Activated CD4-positive, CD25-positive, alpha-beta regulatory T cell treated with anti-CD3 and anti-CD28 coated beads, Interleukin-2, amount 50 U/mL, for 16 hours (primary cell): ENCODE measurements around the gene RNF126.

Experiments used
- DNase-seq: peaks from one replicate; pipeline ENCODE4 v3.0.0-alpha.2; 2020; ENCODE audit warnings: low read depth, low spot score

Gene RNF126

DNA sequence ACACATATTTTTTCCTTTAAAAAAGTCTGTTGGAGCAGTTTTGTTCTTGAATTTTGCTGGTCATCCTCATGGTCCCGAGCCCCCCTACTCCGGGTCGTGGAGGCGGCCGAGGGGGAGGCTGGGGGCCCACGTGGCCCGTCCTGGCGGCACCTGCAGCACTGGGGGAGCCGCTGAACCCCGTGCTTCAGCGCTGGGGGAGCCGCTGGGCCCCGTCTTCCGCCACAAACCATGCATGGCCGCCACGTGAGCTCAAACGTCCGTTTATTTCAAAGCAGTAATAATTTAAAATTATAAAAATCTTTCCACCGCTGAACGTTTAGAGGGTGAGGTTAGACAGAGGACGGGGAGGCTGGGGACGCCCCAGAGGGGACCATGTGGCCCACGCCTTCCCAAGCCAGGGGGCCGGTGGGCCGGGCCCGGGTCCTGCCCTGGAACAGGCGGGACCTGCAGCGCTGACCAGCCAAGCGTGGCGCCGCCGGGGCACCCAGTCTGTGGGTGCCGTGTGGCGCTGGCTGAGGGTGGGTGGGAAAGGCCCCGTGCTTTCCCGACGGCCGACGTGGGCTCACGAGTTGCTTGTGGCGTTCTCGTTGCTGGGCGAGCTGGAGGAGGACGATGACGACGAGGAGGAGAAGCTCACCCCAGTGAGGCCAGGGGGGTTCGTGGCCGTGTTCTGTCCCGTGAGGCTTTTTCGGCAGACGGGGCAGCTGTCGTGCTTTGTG, 15.3 kb downstream of the RNF126 start:
- DNase-seq, result no peak

DNA sequence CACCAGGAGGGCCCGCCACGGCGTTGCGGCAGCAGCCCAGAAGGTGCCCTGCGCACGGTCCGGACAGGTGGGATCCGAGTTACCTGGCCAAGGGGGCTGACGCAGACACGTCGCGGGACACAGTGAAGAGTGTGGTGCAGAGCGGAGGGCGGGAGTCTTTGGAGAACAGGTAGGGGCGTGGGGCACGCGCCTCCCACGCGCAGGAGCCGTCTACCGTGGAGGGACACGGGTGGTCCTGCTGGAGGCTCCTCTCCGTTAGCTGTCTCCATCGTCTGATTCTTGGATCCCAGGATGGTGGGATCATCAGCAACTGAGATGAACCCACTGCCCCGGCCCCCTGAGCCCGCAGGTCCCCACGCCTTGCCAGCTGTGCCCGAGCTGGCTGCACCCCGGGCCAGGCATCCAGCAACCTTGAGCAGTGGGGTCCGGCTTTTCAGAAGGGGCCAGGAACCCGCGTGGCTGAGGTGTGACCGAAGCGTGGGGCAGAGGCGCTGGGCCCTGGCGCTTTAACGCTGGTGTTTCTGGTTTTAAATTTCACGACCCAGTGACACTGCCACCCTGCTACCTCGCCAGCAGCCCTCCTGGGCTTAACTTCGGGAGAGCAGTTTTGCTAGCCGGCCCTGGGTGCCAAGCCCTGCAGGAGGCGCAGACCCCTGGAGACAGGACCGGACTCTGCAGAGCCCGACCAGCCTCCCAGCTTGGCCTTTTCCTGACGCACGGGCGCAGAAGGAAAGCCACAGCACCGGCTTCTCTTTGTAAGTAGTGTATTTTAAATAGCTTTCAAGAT, 16.0 kb downstream of the RNF126 start:
- DNase-seq, result no peak

GRCh38 chr19:645912-646778, 16.9 kb downstream of the RNF126 start:
- DNase-seq, result no peak

- DNase-seq, result no peak
Observed at GRCh38 chr19:644789-645188, 18.2 kb downstream of the RNF126 start.

- no peak for DNase-seq
Observed at GRCh38 chr19:644363-644762, 18.7 kb downstream of the RNF126 start.

DNA sequence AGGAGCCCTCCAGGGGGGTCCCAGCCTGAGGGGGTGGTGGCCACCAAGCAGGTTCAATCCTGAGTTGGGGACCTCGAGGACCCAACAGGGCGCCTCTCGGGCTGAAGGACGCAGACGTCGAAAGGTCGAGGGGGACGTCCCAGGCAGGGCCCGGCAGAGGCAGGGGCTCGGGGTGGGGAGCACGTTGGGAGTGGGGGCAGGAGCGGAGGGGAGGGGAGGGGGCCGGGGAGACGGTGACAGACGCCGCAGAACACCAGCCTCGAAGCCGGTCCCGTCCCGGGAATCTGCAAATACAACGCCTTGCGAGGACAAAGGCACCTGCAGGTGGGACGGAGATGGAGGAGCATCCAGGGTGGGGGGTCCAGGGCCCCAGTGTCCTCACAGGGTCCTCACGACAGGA, 19.3 kb downstream of the RNF126 start:
- no peak for DNase-seq

DNA sequence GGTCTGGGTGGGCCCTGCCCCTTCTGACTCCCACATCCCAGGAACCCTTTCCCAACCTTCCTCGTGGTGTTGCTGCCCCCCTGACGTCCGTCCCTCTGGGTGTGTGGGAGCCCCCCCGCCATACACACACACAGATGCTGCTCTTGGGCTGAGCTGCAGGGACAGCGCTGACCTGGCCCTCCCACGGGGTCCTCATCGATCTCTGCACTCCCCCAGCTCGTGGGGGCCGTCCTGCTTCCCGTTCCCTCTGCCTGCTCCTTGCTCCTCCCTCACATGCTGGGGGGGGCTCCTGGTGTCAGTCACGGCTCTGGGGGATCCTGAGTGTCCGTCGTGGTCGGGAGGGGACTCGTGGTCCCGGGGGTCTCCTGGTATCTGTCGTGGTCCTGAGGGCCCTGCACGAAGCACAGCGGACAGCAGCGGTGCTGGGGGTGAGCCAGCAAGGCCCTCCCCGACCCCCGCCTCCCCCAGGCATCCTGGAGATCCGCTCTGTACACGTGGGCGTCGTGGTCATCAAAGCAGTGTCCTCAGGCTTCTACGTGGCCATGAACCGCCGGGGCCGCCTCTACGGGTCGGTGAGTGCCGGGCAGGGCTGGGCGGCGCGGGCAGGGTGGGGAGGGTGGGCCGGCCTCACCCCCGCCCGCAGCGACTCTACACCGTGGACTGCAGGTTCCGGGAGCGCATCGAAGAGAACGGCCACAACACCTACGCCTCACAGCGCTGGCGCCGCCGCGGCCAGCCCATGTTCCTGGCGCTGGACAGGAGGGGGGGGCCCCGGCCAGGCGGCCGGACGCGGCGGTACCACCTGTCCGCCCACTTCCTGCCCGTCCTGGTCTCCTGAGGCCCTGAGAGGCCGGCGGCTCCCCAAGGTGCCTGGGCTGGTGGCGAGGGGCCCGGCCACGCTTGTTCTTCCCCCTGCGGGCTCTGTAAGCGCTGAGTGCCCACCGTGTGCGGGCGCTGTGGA, 20.0 kb downstream of the RNF126 start:
- no peak for DNase-seq

DNA sequence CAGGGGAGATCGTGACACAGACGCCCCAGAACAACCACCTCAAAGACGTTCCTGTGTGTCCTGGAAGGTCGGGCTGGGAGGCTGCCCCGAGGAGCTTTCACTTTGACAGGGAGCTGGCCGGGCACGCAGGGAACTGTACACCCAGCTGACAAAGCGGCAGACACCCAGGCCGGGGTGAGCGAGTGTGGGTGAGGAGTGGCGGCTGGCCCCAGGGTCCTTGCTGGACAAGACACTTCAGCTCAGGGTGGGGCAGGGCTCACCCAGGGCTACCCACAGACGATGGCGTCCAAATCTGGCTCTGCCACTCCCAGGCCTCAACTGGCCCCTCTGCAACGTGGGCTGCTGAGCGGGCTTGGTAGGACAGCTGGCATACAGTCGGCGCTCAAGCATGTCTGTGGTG, 21.3 kb downstream of the RNF126 start:
- no peak for DNase-seq

- no peak for DNase-seq
Observed at GRCh38 chr19:640606-641189, 22.3 kb downstream of the RNF126 start.

GRCh38 chr19:640161-640558, 22.9 kb downstream of the RNF126 start:
- DNase-seq, result no peak

- peak; percentile 93 for DNase-seq
Observed at GRCh38 chr19:639253-640160, 23.5 kb downstream of the RNF126 start, which contains the start of gene FGF22. FGF22 (plus strand) TSS chr19:639879; CDS start chr19:639926, 47 bp downstream.

- DNase-seq, result no peak
Observed at GRCh38 chr19:638906-639252, 24.1 kb downstream of the RNF126 start.

- no peak for DNase-seq
Observed at GRCh38 chr19:634975-635652, 27.9 kb downstream of the RNF126 start.

GRCh38 chr19:633786-634639, 29.0 kb downstream of the RNF126 start:
- DNase-seq, result no peak

GRCh38 chr19:633068-633785, 29.8 kb downstream of the RNF126 start, which contains the start of gene POLRMT:
POLRMT (minus strand) TSS chr19:633537; CDS start chr19:633512, 25 bp downstream.
- peak; percentile 93 for DNase-seq

- DNase-seq, result no peak
Observed at GRCh38 chr19:632579-633067, 30.4 kb downstream of the RNF126 start.
